8988T (cell line): ENCODE measurements around the gene CREB3L1.
"Not testable (repeated sequence)": the region's sequence is repeated elsewhere in the genome, so short reads cannot be mapped to it uniquely, and the experiment has no call there.

Source experiments
- DNase-seq: peaks from one replicate; pipeline ENCODE4 v3.0.0; 2011

Gene CREB3L1

GRCh38 chr11:46296528-46297448 is 19.3 kb downstream of the CREB3L1 start:
- peak; percentile 97 for DNase-seq

DNA sequence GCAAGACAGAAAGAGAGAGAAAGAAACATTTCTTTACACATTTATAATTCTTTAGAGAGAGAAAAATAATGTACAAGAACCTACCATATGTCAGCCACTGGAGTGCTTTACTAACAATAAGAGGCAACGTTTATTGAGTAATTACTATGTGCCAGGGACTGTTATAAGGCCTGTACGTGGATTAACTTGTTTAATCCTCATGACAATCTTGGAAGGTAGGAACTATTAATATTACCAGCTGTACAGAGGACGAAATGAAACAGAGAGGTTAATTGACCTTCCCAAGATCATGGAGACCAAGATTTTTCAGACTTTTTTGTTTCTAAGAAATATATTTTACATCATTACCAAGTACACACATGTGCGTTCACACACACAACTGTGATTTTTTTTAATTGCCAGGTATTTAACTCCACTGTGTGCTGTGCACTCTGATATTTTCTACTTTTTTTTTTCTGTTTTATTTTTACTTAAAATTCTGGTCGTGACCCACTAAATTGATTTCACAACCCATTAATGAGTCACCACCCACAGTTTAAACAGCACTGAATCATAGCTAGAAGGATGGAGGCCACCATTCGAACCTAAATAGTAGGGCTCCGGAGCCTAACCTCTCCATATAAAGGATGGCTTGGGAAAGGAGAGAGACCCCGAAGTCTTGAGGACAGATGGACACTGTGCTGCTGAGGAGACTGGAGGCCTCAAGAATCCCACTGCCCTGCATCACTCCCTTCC is 21.4 kb downstream of the CREB3L1 start:
- DNase-seq: no peak

DNA sequence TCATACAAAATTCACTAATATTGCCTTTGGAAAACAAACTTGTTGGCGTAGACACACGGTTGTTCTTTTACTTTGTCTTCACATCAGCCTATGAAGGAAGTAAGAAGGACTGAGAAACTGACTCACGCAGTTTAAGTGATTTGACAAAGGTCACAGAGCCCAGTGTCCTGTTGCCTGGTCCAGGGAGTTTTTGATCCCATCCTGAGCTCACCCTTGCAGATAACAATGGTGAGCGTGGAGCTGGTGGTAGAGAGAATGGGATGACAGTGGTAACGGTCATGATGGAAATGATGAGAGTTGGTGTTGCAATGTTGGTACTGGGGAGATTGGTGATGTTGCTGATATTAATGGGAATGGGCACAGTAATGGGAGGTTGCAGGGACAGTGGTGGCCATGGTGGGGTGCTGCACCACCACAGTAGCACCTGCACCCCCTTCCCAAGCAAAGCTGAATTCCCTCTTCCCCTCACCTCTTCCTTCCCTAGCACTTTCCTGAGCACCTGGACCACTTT is 22.0 kb downstream of the CREB3L1 start:
- no peak for DNase-seq

DNA sequence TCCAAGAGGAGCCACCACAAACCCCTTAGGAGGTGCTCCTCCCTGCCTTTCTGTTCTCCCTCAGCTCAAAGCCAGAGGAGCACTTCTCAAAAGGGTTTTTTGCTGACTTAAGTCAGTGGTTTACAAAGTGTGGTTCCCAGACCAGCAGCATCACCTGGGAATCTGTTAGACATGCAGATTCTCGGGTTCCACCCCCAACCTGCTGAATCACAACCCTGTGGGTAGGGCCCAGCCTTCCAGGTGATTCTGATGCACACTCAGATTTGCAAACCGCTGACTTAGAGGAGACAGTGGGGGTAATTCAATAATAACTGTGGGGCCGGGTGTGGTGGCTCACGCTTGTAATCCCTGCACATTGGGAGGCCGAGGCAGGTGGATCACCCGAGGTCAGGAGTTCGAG is 22.8 kb downstream of the CREB3L1 start:
- DNase-seq: no peak

- DNase-seq: no peak
Observed at GRCh38 chr11:46302866-46303265, 25.4 kb downstream of the CREB3L1 start.

GRCh38 chr11:46304036-46304435 is 26.6 kb downstream of the CREB3L1 start:
- not testable (repeated sequence) for DNase-seq

DNA sequence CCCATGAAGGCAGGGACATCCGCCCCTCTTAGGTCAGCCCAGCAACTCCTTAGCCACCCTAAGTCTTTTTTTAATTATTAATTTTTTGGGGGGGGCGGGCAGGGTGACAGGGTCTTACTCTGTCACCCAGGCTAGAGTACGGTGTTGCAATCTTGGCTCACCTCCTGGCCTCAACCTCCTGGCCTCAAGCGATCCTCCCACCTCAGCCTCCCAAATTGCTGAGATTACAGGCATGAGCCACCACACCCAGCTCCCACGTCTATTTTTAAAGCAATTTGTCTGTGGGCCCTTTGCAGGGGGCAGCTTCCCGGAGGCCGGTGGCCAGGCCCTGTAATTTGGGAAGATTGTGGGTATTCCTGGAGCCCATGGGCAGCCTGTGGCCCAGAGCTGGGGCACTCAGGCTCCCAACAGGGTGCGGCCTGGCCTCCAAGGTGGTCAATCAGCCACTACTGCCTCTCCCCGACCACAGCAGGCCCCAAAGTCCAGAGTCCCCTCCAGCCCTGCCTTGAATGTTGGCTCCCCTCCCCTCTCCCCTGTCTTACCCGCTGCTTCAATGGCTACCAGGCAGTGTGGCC is 27.2 kb downstream of the CREB3L1 start:
- DNase-seq: no peak

DNA sequence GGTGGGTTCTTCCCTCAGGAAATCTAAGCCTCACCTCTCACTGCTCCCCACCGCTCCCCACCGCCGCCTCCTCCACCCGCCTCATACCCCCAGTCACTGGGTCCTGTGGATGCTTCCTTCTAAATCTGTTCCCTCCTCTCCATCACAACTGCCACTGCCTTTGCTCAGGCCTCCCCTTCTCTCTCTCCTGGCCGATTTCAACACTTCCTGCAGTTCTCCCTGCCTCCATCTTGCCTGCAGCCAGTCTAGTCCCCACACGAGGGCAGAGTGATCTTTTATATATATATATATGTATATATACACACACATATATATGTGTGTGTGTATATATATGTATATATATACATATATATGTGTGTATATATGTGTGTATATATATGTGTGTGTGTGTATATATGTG is 27.8 kb downstream of the CREB3L1 start:
- DNase-seq: no peak

DNA sequence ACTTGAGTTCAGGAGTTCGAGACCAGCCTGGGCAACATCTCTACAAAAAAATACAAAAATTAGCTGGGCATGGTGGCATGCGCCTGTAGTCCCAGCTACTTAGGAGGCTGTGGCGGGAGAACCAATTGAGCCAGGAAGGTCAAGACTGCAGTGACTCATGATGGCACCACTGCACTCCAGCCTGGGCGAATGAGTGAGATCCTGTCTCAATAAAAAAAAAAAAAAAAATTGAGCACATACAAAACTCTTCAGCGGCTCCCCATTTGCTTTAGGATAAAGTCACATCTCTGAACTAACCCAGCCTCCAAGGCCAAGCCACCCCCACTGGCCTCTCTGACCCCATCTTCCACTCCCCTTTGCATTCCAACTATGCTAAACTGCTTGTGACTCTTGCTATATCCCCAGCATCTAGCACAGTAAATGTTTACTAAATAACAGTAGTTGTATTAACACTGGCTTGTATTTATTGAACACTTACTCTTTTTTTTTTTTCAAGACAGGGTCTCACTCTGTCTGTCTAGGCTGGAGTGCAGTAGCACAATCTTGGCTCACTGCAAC is 28.9 kb downstream of the CREB3L1 start:
- no peak for DNase-seq

- DNase-seq: no peak
Observed at GRCh38 chr11:46307369-46307768, 29.9 kb downstream of the CREB3L1 start.

DNA sequence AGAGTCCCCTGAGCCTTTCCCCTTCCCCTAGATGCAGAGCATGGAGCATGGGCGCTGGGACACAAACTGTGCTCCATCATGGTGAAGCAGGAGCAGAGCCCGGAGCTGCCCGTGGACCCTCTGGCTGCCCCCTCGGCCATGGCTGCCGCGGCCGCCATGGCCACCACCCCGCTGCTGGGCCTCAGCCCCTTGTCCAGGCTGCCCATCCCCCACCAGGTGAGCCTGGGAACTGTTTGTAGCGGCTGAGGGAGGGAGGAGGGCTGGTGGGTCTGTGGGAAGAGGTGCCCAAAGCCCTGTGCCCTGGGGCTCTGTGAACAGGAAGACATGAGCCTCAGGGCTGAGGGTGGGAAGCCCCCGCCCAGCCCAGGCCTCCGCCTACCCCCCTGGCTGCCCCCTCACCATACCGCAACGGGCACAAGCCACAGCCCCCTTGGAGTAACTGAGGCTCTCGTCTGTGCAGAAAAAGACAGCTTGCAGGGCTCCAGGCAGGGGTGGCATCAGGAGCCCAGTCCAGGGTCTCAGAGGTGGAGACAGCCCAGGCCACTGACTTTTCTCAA is 30.4 kb downstream of the CREB3L1 start:
- DNase-seq: no peak

DNA sequence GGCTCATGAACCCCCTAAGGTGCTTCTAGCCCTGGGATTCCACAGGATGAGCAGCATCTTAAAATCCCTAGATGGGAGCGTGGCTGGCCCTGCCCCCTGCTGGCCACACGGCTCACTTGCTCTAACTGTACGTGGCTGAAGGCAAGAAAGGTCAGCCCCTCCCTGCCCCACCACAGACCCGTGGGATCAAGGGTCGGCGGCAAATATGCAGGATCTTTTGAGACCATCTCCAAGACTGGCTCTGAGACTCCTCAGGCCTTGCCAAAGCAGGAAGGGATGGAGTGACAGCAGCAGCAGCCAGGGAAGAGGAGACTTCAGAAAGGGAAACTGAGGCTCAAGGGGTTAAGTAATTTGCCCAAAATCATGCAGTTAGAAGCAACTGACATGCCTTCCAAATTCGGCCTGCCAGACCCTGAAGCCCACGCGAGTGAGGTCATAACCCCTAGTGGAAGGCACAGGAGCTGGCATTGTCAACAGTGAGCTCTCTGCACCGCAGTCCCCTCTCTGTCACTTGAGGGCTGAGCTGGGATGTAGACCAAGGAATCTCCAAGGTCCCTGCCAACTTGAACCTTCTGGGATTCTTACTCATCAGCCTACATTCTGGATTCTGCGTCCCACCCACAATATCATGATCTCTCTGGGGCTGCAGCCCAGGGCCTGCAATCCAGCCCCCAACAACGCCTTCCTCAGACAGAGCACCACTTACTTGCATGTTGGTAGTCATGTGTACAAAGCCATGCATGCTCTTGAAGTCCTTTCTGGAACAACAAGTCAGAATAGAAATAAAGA is 31.4 kb downstream of the CREB3L1 start:
- peak; percentile 92 for DNase-seq

GRCh38 chr11:46309814-46310259 is 32.4 kb downstream of the CREB3L1 start:
- DNase-seq: no peak

DNA sequence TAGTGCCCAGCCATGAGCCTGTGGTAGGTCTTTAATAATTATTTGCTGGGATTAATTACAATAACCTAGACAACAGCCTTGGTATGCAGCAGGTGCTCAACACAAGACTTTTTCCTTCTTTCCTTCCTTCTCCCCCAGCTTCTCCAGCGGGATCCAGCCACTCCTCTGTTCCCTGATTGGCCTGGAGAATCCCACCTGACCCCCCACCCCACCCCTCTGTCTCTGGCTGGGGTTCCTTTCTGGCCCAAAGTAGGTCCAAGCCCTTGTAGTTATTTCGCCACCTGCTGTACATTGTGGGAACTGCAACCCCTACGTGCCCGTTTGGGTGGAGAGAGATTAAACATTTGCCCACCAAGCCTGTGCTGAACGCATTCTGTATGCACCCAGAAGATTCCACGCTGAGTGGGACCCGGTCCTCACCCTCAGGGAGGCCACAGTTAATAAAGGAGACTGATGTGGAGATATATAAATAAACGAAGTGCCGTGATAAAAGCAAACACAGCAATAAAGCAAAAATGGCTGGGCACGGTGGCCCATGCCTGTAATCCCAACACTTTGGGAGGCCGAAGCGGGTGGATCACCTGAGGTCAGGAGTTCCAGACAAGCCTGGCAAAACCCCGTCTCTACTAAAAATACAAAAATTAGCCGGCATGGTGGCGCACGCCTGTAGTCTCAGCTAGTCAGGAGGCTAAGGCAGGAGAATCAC is 37.7 kb downstream of the CREB3L1 start:
- peak; percentile 98 for DNase-seq

GRCh38 chr11:46315783-46316563 is 38.5 kb downstream of the CREB3L1 start:
- DNase-seq: no peak

- no peak for DNase-seq
Observed at GRCh38 chr11:46319074-46319453, 41.6 kb downstream of the CREB3L1 start.

- no peak for DNase-seq
Observed at GRCh38 chr11:46321757-46322156, 44.3 kb downstream of the CREB3L1 start.

GRCh38 chr11:46322759-46323158 is 45.3 kb downstream of the CREB3L1 start:
- no peak for DNase-seq

DNA sequence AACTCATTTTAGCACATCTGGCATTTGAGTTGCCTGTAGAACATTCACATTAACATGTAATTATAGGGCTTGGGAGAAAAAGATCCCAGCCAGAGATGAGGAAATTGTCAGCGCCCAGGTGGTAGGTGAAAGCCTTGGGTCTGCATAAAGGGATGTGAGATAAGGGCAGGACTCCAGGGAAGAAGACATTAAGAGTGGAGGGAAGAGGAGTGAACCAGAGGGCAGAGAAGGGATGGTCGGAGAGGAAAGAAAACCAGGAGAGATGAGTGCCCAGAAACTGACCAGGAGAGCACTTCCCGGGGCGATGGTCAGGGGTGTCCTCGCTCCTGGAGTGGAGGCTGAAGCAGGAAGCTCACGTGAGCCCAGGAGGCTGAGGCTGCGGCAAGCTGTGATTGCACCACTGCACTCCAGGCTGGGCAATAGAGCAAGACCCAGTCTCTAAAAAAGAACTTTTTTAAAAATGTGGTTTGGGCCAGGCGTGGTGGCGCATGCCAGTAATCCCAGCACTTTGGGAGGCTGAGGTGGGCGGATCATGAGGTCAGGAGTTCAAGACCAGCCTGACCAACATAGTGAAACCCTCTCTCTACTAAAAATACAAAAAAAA is 49.5 kb downstream of the CREB3L1 start:
- DNase-seq: no peak

DNA sequence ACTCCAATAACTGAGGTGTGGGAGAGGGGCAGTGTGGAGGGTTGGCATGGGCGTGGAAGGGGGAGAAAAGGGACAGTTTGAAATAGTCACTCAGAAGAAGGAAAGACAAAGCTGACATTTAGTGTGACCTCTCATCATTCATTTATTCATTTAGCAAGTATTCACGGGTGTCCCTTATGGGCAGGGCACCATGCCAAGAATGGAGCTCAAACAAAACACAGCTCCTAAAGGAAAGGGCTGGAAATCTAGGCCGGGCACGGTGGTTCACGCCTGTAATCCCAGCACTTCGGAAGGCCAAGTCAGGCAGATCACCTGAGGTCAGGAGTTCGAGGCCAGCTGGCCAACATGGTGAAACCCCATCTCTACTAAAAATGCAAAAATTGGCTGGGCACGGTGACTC is 50.4 kb downstream of the CREB3L1 start:
- no peak for DNase-seq
